Suprapubic skin (tissue), 4 donors: Measurements from ENCODE around the gene COL7A1.

Source experiments
- POLR2A ChIP-seq, 2 donors: fragments of 450-650 bp; IDR thresholded peaks; one replicate each; pipeline ENCODE4 v1.6.1; 2017; ENCODE audit warnings: antibody characterized with exemption in 2 of 2, mild to moderate bottlenecking in 2 of 2, moderate library complexity in 2 of 2
- POLR2AphosphoS5 ChIP-seq, 3 donors: sonication (generic); formaldehyde crosslinking; IDR thresholded peaks; one replicate each; pipeline ENCODE4 v1.6.1; 2017; ENCODE audit warnings: antibody characterized with exemption in 3 of 3

DNA sequence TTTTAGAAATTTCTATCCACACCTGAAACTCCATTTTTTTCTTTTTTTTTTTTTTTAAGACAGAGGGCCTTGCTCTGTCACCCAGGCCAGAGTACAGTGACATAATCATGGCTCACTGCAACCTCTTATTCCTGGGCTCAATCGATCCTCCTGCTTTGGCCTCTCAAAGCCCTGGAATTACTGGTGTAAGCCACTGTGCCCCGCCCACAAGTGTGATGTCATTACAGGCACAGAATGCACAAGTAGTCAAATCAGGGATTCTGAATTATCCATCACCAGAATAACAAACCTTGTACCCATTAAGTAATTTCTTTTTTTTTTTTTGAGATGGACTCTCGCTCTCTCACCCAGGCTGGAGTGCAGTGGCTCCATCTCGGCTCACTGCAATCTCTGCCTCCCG, 12.4 kb upstream of the COL7A1 start:
- no peak for TF ChIP-seq POLR2AphosphoS5 (IDR thresholded peaks at IDR 0.05)
- no peak for TF ChIP-seq POLR2A (IDR thresholded peaks at IDR 0.05)
